PC-3 (cell line): ENCODE data around the gene ISL2. TPM values are rescaled to one million over a fixed set of nuclear protein-coding genes. Genes with fewer than 3 reads are reported as not detected.

Experiments
- ATAC-seq: fragments of 200-7000 bp; cut with Tn5 transposase; 2 replicates; pipeline ENCODE4 v1.9.1; 2020; ENCODE audit warnings: mild to moderate bottlenecking, moderate library complexity
- BruUV-seq: library from RNA; stranded (reverse); fragments of 400-500 nt; replicated peaks from 2 replicates; lab custom pipeline; 2021; lab: Mats Ljungman, UMichigan
- CTCF ChIA-PET: fragments of 300-600 bp; sonication (Branson Sonifier 250); formaldehyde crosslinking; loops from one replicate; lab custom pipeline; 2022; ENCODE audit warnings: antibody characterized with exemption; lab: Charles Lee
- POLR2A ChIA-PET: fragments of 300-600 bp; sonication (Branson Sonifier 250); formaldehyde crosslinking; loops from one replicate; lab custom pipeline; 2022; ENCODE audit warnings: antibody characterized with exemption; ENCODE audit not compliant: unreplicated experiment; lab: Charles Lee
- DNase-seq: peaks from one replicate; pipeline ENCODE4 v3.0.0-alpha.2; 2015
- H2AFZ ChIP-seq: fragments of 300-600 bp; sonication (generic); 2 replicates; pipeline ENCODE4 v1.6.0; 2016; ENCODE audit warnings: antibody characterized with exemption, low read length
- H3F3A ChIP-seq: fragments of 300-600 bp; sonication (generic); one replicate; pipeline ENCODE4 v1.6.0; 2017; ENCODE audit warnings: antibody characterized with exemption, low read length, control low read depth, mild to moderate bottlenecking; ENCODE audit not compliant: unreplicated experiment
- H3K27ac ChIP-seq: fragments of 300-600 bp; sonication (generic); 2 replicates; pipeline ENCODE4 v1.5.1; 2016; ENCODE audit warnings: mild to moderate bottlenecking, low read length
- H3K27me3 ChIP-seq: fragments of 300-600 bp; sonication (generic); 2 replicates; pipeline ENCODE4 v1.6.1; 2016; ENCODE audit warnings: low read length, mixed read lengths
- H3K36me3 ChIP-seq: fragments of 300-600 bp; sonication (generic); 2 replicates; pipeline ENCODE4 v1.6.1; 2016; ENCODE audit warnings: low read depth, mixed run types, low read length, mixed read lengths
- H3K4me1 ChIP-seq: fragments of 300-600 bp; sonication (generic); 2 replicates; pipeline ENCODE4 v1.5.1; 2016; ENCODE audit warnings: low read length; ENCODE audit not compliant: insufficient read depth
- H3K4me2 ChIP-seq: fragments of 300-600 bp; sonication (generic); 2 replicates; pipeline ENCODE4 v1.6.0; 2016; ENCODE audit warnings: low read length
- H3K4me3 ChIP-seq: fragments of 300-600 bp; sonication (generic); 2 replicates; pipeline ENCODE4 v1.5.1; 2016; ENCODE audit warnings: mild to moderate bottlenecking, low read length, mixed read lengths
- H3K79me2 ChIP-seq: fragments of 300-600 bp; sonication (generic); 2 replicates; pipeline ENCODE4 v1.6.1; 2017; ENCODE audit warnings: low read length, mixed read lengths
- H3K9ac ChIP-seq: fragments of 300-600 bp; sonication (generic); 2 replicates; pipeline ENCODE4 v1.6.0; 2016; ENCODE audit warnings: mild to moderate bottlenecking, low read length
- H3K9me2 ChIP-seq: fragments of 300-600 bp; sonication (generic); replicated peaks from 2 replicates; pipeline ENCODE4 v1.6.1; 2016; ENCODE audit warnings: mixed run types, low read length, mixed read lengths
- H3K9me3 ChIP-seq: fragments of 300-600 bp; sonication (generic); 2 replicates; pipeline ENCODE4 v1.6.1; 2016; ENCODE audit warnings: low read length, mixed read lengths
- H4K20me1 ChIP-seq: fragments of 300-600 bp; sonication (generic); 2 replicates; pipeline ENCODE4 v1.6.1; 2016; ENCODE audit warnings: low read length, mixed read lengths
- CTCF ChIP-seq: fragments of 300-600 bp; sonication (generic); conservative IDR thresholded peaks from 2 replicates; pipeline ENCODE4 v1.5.1; 2017; ENCODE audit warnings: antibody characterized with exemption, low read depth, mild to moderate bottlenecking, low read length
- EZH2 ChIP-seq: fragments of 300-600 bp; sonication (generic); IDR thresholded peaks from one replicate; pipeline ENCODE4 v1.6.1; 2017; ENCODE audit warnings: antibody characterized with exemption, mild to moderate bottlenecking, low read length; ENCODE audit not compliant: unreplicated experiment
- EZH2phosphoT487 ChIP-seq: fragments of 300-600 bp; sonication (generic); IDR thresholded peaks from 2 replicates; pipeline ENCODE4 v1.6.1; 2018; ENCODE audit warnings: mild to moderate bottlenecking, antibody characterized with exemption, low read length, borderline replicate concordance
- intact Hi-C: fragments of 100-400 bp; cut with micrococcal nuclease; formaldehyde crosslinking; loops from 2 replicates; pipeline ENCODE4 v1.9.0; 2023
- total RNA-seq: library from RNA; depleted of rRNA; stranded (reverse); fragments of >200 nt; gene quantifications from 2 replicates; pipeline ENCODE4 v1.2.3, GENCODE V29; 2014

Gene ISL2
- total RNA-seq, 1 experiment from 2014 or later, result 3.6 TPM

- H4K20me1 ChIP-seq, result no peaks in the 10 kb centered on the region
- no peak overlapping the region for H2AFZ ChIP-seq
- no peak for ATAC-seq
- no peak overlapping the region for H3K4me3 ChIP-seq
- ChIA-PET POLR2A (no interaction called here), CTCF (no interaction called here)
- H3F3A ChIP-seq, result no peaks in the 10 kb centered on the region
- no peaks in the 10 kb centered on the region for H3K9me2 ChIP-seq
- BruUV-seq, result no TSS peak
- H3K9me3 ChIP-seq, result no peaks in the 10 kb centered on the region
- no peak overlapping the region for H3K9ac ChIP-seq
- TF ChIP-seq EZH2phosphoT487 (no peak), CTCF (no peak), EZH2 (no peak)
- intact Hi-C loops, result no loop called here
- no peak overlapping the region for H3K27ac ChIP-seq
- peaks cover 7% of the 10 kb centered on the region for H3K4me1 ChIP-seq
- no peaks in the 10 kb centered on the region for H3K79me2 ChIP-seq
- no peak overlapping the region for H3K4me2 ChIP-seq
- H3K36me3 ChIP-seq, result no peaks in the 10 kb centered on the region
- no peaks in the 10 kb centered on the region for H3K27me3 ChIP-seq
- no peak for DNase-seq
Measured at GRCh38 chr15:76354823-76355440, 18.4 kb downstream of the ISL2 start.

GRCh38 chr15:76358453-76358852, 21.9 kb downstream of the ISL2 start:
- no TSS peak for BruUV-seq
- Histone ChIP-seq H3K27ac (no peak overlapping the region), H2AFZ (no peak overlapping the region), H3K9me3 (no peaks in the 10 kb centered on the region), H3K9me2 (no peaks in the 10 kb centered on the region), H3K4me3 (no peak overlapping the region), H3K4me2 (no peak overlapping the region), H3K36me3 (no peaks in the 10 kb centered on the region), H3K27me3 (no peaks in the 10 kb centered on the region), H3K4me1 (peaks cover 16% of the 10 kb centered on the region), H3F3A (peaks cover 4% of the 10 kb centered on the region), H4K20me1 (no peaks in the 10 kb centered on the region), H3K79me2 (no peaks in the 10 kb centered on the region), H3K9ac (no peak overlapping the region)
- no peak for DNase-seq
- TF ChIP-seq EZH2 (no peak), CTCF (no peak), EZH2phosphoT487 (no peak)
- ChIA-PET POLR2A (no interaction called here), CTCF (no interaction called here)
- ATAC-seq, result no peak
- intact Hi-C loops, result no loop called here

- no peak for TF ChIP-seq EZH2phosphoT487
- no peak for TF ChIP-seq EZH2
- no peak for TF ChIP-seq CTCF
- intact Hi-C loops, result no loop called here
Measured at GRCh38 chr15:76359152-76359551, 22.6 kb downstream of the ISL2 start.

More at GRCh38 chr15:76359152-76359551, 22.6 kb downstream of the ISL2 start:
- no peaks in the 10 kb centered on the region for H3K9me2 ChIP-seq
- peaks cover 16% of the 10 kb centered on the region for H3K4me1 ChIP-seq
- ATAC-seq, result no peak
- H3F3A ChIP-seq, result peaks cover 4% of the 10 kb centered on the region
- no peak overlapping the region for H3K4me3 ChIP-seq
- H4K20me1 ChIP-seq, result no peaks in the 10 kb centered on the region
- no TSS peak for BruUV-seq
- H3K27ac ChIP-seq, result no peak overlapping the region
- H2AFZ ChIP-seq, result no peak overlapping the region
- H3K4me2 ChIP-seq, result no peak overlapping the region
- H3K9me3 ChIP-seq, result no peaks in the 10 kb centered on the region
- ChIA-PET POLR2A (no interaction called here), CTCF (no interaction called here)
- H3K79me2 ChIP-seq, result no peaks in the 10 kb centered on the region
- no peaks in the 10 kb centered on the region for H3K27me3 ChIP-seq
- DNase-seq, result no peak
- no peak overlapping the region for H3K9ac ChIP-seq
- H3K36me3 ChIP-seq, result no peaks in the 10 kb centered on the region
